ENCODE data around the gene PLD5.
"Not testable (repeated sequence)": the region's sequence is repeated elsewhere in the genome, so short reads cannot be mapped to it uniquely, and the experiment has no call there.

The PLD5 gene

GRCh38 chr1:242314085-242314649 is 210.3 kb downstream of the PLD5 start:
- DNase-seq; H3K27me3 ChIP-seq (replicated peaks; ENCODE audit: control insufficient read depth, insufficient read depth, low read length, poor library complexity, severe bottlenecking); H3K4me1 ChIP-seq (ENCODE audit: control insufficient read depth, insufficient read depth, low read length, poor library complexity, severe bottlenecking); H3K9me3 ChIP-seq (ENCODE audit: control insufficient read depth, low read length); H3K4me3 ChIP-seq (ENCODE audit: insufficient read depth, low read depth, low read length, poor library complexity, severe bottlenecking); H3K27ac ChIP-seq (ENCODE audit: insufficient read depth, low read length, poor library complexity, severe bottlenecking); H3K36me3 ChIP-seq (ENCODE audit: control insufficient read depth, insufficient read depth, low read length): not testable (repeated sequence)

- not testable (repeated sequence) for H3K27ac ChIP-seq (ENCODE audit: insufficient read depth, low read length, poor library complexity, severe bottlenecking); H3K4me1 ChIP-seq (ENCODE audit: control insufficient read depth, insufficient read depth, low read length, poor library complexity, severe bottlenecking); H3K36me3 ChIP-seq (ENCODE audit: control insufficient read depth, insufficient read depth, low read length); H3K27me3 ChIP-seq (replicated peaks; ENCODE audit: control insufficient read depth, insufficient read depth, low read length, poor library complexity, severe bottlenecking); DNase-seq; H3K4me3 ChIP-seq (ENCODE audit: insufficient read depth, low read depth, low read length, poor library complexity, severe bottlenecking); H3K9me3 ChIP-seq (ENCODE audit: control insufficient read depth, low read length)
Measured at GRCh38 chr1:242308681-242309080, 215.8 kb downstream of the PLD5 start.

- not testable (repeated sequence) for H3K27ac ChIP-seq (ENCODE audit: insufficient read depth, low read length, poor library complexity, severe bottlenecking); H3K36me3 ChIP-seq (ENCODE audit: control insufficient read depth, insufficient read depth, low read length); H3K4me1 ChIP-seq (ENCODE audit: control insufficient read depth, insufficient read depth, low read length, poor library complexity, severe bottlenecking); H3K4me3 ChIP-seq (ENCODE audit: insufficient read depth, low read depth, low read length, poor library complexity, severe bottlenecking); H3K9me3 ChIP-seq (ENCODE audit: control insufficient read depth, low read length); H3K27me3 ChIP-seq (replicated peaks; ENCODE audit: control insufficient read depth, insufficient read depth, low read length, poor library complexity, severe bottlenecking); DNase-seq
Measured at GRCh38 chr1:242293781-242294180, 230.7 kb downstream of the PLD5 start.

GRCh38 chr1:242288067-242288466 is 236.4 kb downstream of the PLD5 start:
- H3K27me3 ChIP-seq (replicated peaks; ENCODE audit: control insufficient read depth, insufficient read depth, low read length, poor library complexity, severe bottlenecking); H3K27ac ChIP-seq (ENCODE audit: insufficient read depth, low read length, poor library complexity, severe bottlenecking); DNase-seq; H3K9me3 ChIP-seq (ENCODE audit: control insufficient read depth, low read length); H3K36me3 ChIP-seq (ENCODE audit: control insufficient read depth, insufficient read depth, low read length); H3K4me1 ChIP-seq (ENCODE audit: control insufficient read depth, insufficient read depth, low read length, poor library complexity, severe bottlenecking); H3K4me3 ChIP-seq (ENCODE audit: insufficient read depth, low read depth, low read length, poor library complexity, severe bottlenecking): not testable (repeated sequence)

- H3K9me3 ChIP-seq (ENCODE audit: control insufficient read depth, low read length); H3K4me1 ChIP-seq (ENCODE audit: control insufficient read depth, insufficient read depth, low read length, poor library complexity, severe bottlenecking); H3K27ac ChIP-seq (ENCODE audit: insufficient read depth, low read length, poor library complexity, severe bottlenecking); H3K36me3 ChIP-seq (ENCODE audit: control insufficient read depth, insufficient read depth, low read length); DNase-seq; H3K4me3 ChIP-seq (ENCODE audit: insufficient read depth, low read depth, low read length, poor library complexity, severe bottlenecking); H3K27me3 ChIP-seq (replicated peaks; ENCODE audit: control insufficient read depth, insufficient read depth, low read length, poor library complexity, severe bottlenecking): not testable (repeated sequence)
Measured at GRCh38 chr1:242282758-242283485, 241.6 kb downstream of the PLD5 start.

GRCh38 chr1:242278406-242278805 is 246.1 kb downstream of the PLD5 start:
- H3K4me1 ChIP-seq (ENCODE audit: control insufficient read depth, insufficient read depth, low read length, poor library complexity, severe bottlenecking) = not testable (repeated sequence)

GRCh38 chr1:242276769-242277168 is 247.7 kb downstream of the PLD5 start:
- H3K9me3 ChIP-seq (ENCODE audit: control insufficient read depth, low read length); H3K36me3 ChIP-seq (ENCODE audit: control insufficient read depth, insufficient read depth, low read length); DNase-seq; H3K4me1 ChIP-seq (ENCODE audit: control insufficient read depth, insufficient read depth, low read length, poor library complexity, severe bottlenecking); H3K4me3 ChIP-seq (ENCODE audit: insufficient read depth, low read depth, low read length, poor library complexity, severe bottlenecking); H3K27me3 ChIP-seq (replicated peaks; ENCODE audit: control insufficient read depth, insufficient read depth, low read length, poor library complexity, severe bottlenecking); H3K27ac ChIP-seq (ENCODE audit: insufficient read depth, low read length, poor library complexity, severe bottlenecking): not testable (repeated sequence)

More at GRCh38 chr1:242278406-242278805, 246.1 kb downstream of the PLD5 start:
- not testable (repeated sequence) for H3K27ac ChIP-seq (ENCODE audit: insufficient read depth, low read length, poor library complexity, severe bottlenecking); H3K9me3 ChIP-seq (ENCODE audit: control insufficient read depth, low read length); H3K4me3 ChIP-seq (ENCODE audit: insufficient read depth, low read depth, low read length, poor library complexity, severe bottlenecking); DNase-seq; H3K27me3 ChIP-seq (replicated peaks; ENCODE audit: control insufficient read depth, insufficient read depth, low read length, poor library complexity, severe bottlenecking); H3K36me3 ChIP-seq (ENCODE audit: control insufficient read depth, insufficient read depth, low read length)

- H3K9me3 ChIP-seq (ENCODE audit: control insufficient read depth, low read length); H3K36me3 ChIP-seq (ENCODE audit: control insufficient read depth, insufficient read depth, low read length); H3K27ac ChIP-seq (ENCODE audit: insufficient read depth, low read length, poor library complexity, severe bottlenecking); H3K27me3 ChIP-seq (replicated peaks; ENCODE audit: control insufficient read depth, insufficient read depth, low read length, poor library complexity, severe bottlenecking); H3K4me1 ChIP-seq (ENCODE audit: control insufficient read depth, insufficient read depth, low read length, poor library complexity, severe bottlenecking); H3K4me3 ChIP-seq (ENCODE audit: insufficient read depth, low read depth, low read length, poor library complexity, severe bottlenecking); DNase-seq: not testable (repeated sequence)
Measured at GRCh38 chr1:242267004-242267403, 257.5 kb downstream of the PLD5 start.

GRCh38 chr1:242264419-242264818 is 260.1 kb downstream of the PLD5 start:
- H3K27me3 ChIP-seq (replicated peaks; ENCODE audit: control insufficient read depth, insufficient read depth, low read length, poor library complexity, severe bottlenecking); DNase-seq; H3K4me3 ChIP-seq (ENCODE audit: insufficient read depth, low read depth, low read length, poor library complexity, severe bottlenecking); H3K27ac ChIP-seq (ENCODE audit: insufficient read depth, low read length, poor library complexity, severe bottlenecking); H3K36me3 ChIP-seq (ENCODE audit: control insufficient read depth, insufficient read depth, low read length); H3K4me1 ChIP-seq (ENCODE audit: control insufficient read depth, insufficient read depth, low read length, poor library complexity, severe bottlenecking); H3K9me3 ChIP-seq (ENCODE audit: control insufficient read depth, low read length): not testable (repeated sequence)

GRCh38 chr1:242245255-242245654 is 279.2 kb downstream of the PLD5 start:
- H3K4me1 ChIP-seq (ENCODE audit: control insufficient read depth, insufficient read depth, low read length, poor library complexity, severe bottlenecking) = no peaks in the 10 kb centered on the region
- no peaks in the 10 kb centered on the region for H3K36me3 ChIP-seq (ENCODE audit: control insufficient read depth, insufficient read depth, low read length)
- no peaks in the 10 kb centered on the region for H3K9me3 ChIP-seq (ENCODE audit: control insufficient read depth, low read length)
- no peak for DNase-seq
- H3K4me3 ChIP-seq (ENCODE audit: insufficient read depth, low read depth, low read length, poor library complexity, severe bottlenecking) = no peak overlapping the region
- no peaks in the 10 kb centered on the region for H3K27me3 ChIP-seq (replicated peaks; ENCODE audit: control insufficient read depth, insufficient read depth, low read length, poor library complexity, severe bottlenecking)
- no peak overlapping the region for H3K27ac ChIP-seq (ENCODE audit: insufficient read depth, low read length, poor library complexity, severe bottlenecking)

Data from effector memory CD4-positive, alpha-beta T cell (primary cell).